ENCODE data around the gene EHD2. TPM values are rescaled to one million over a fixed set of nuclear protein-coding genes. Genes with fewer than 3 reads are reported as not detected.

The EHD2 gene
- total RNA-seq, 4 donors from 2014 or later = 149 to 383 (median 159) TPM

DNA sequence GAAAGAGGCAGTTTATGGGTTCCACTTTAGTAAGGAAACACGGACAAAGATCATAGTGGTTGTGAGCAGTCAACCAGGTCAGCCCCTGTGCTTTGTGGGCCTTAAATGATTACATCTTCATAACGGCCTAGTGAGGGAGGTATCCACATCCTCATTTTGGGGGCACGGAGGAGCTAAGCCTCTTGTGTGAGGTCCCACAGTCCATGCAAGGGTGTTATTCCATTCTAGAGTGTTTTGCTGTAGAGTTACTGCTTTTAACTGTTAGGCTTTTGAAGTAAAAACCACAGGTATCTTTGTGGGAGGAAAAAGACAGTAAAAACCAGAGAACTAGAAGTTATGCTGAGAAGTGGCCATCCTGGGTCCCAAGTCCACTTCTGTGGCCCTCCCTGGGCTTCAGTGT is 36.1 kb downstream of the EHD2 start:
- Histone ChIP-seq H3K27ac (no peak overlapping the region), H3K36me3 (peaks cover 0 to 78% of the 10 kb centered on the region in 2 donors), H3K4me3 (no peak overlapping the region), H3K4me1 (peaks cover 0 to 52% (median 12%) of the 10 kb centered on the region in 3 donors), H3K27me3 (no peaks in the 10 kb centered on the region), H3K9me3 (no peaks in the 10 kb centered on the region)
- WGBS, 2 donors (ENCODE audit: low coverage in 1 of 2) = 72 to 88% methylated on average over 1 to 3 of the region's 3 CpGs
- TF ChIP-seq, protein P1, sequence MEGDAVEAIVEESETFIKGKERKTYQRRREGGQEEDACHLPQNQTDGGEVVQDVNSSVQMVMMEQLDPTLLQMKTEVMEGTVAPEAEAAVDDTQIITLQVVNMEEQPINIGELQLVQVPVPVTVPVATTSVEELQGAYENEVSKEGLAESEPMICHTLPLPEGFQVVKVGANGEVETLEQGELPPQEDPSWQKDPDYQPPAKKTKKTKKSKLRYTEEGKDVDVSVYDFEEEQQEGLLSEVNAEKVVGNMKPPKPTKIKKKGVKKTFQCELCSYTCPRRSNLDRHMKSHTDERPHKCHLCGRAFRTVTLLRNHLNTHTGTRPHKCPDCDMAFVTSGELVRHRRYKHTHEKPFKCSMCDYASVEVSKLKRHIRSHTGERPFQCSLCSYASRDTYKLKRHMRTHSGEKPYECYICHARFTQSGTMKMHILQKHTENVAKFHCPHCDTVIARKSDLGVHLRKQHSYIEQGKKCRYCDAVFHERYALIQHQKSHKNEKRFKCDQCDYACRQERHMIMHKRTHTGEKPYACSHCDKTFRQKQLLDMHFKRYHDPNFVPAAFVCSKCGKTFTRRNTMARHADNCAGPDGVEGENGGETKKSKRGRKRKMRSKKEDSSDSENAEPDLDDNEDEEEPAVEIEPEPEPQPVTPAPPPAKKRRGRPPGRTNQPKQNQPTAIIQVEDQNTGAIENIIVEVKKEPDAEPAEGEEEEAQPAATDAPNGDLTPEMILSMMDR (IDR thresholded peaks at IDR 0.05) = no peak
- TF ChIP-seq EP300 (IDR thresholded peaks at IDR 0.05) (no peak), POLR2A (IDR thresholded peaks at IDR 0.05) (no peak), POLR2AphosphoS5 (IDR thresholded peaks at IDR 0.05) (no peak)
- ATAC-seq = no peak

DNA sequence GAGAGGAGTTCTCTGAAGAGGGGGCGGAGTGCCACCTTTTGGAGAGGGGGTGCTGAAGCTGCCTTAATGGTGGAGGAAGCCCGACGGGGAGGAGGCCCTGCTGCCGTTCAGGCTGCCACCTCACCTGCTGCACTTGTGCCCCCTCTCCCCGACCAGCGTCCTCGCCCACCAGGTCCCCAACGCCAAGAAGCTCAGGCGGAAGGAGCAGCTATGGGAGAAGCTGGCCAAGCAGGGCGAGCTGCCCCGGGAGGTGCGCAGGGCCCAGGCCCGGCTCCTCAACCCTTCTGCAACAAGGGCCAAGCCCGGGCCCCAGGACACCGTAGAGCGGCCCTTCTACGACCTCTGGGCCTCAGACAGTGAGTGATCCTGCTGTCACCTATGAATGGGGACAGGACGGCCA is 37.5 kb downstream of the EHD2 start:
- no peak overlapping the region for H3K4me3 ChIP-seq
- H3K9me3 ChIP-seq = no peaks in the 10 kb centered on the region
- peaks cover 0 to 93% of the 10 kb centered on the region in 2 donors for H3K36me3 ChIP-seq
- ATAC-seq = no peak
- WGBS, 2 donors (ENCODE audit: low coverage in 1 of 2) = no CpG with 5 or more reads among the region's 18 CpGs
- H3K27me3 ChIP-seq = no peaks in the 10 kb centered on the region
- H3K27ac ChIP-seq = no peak overlapping the region
- TF ChIP-seq POLR2A (IDR thresholded peaks at IDR 0.05) (no peak), EP300 (IDR thresholded peaks at IDR 0.05) (no peak), POLR2AphosphoS5 (IDR thresholded peaks at IDR 0.05) (no peak)
- TF ChIP-seq, protein P1 (IDR thresholded peaks at IDR 0.05) = no peak
- peaks cover 0 to 42% (median 12%) of the 10 kb centered on the region in 3 donors for H3K4me1 ChIP-seq

DNA sequence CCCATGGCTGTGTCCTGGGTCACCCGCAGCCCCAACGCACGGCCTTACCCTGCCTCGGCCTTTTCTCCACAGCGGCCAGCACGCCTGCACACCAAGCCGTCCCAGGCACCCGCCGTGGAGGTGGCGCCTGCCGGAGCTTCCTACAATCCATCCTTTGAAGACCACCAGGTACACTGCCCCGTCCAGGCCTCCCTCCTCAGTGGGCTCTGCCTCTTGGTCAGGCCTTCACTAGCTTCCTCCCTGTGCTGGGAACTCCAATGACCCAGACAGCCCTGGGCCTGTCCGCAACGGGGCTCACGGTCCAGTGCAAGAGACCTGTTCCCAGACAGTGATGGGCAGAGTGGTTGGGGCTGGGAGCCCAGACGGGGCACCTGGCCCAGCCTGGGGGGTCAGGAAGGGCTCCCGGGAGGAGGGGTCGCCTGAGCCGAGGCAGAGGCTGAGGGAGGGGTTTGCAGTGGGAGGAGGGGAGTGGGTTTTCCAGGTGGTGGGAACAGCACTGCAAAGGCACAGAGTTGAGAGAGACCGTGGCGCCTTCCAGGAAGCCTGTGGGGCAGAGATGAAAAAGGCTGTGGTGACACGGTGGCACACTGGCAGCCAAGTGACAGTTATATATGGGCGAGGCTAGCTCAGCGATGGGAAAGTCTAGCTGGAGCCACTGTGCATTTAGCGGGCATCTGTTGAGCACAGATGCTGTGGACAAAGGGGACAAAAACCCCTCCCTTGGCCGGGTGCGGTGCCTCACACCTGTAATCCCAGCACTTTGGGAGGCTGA is 39.4 kb downstream of the EHD2 start:
- H3K4me3 ChIP-seq = no peak overlapping the region
- WGBS, 2 donors (ENCODE audit: low coverage in 1 of 2) = 86 to 89% methylated on average over 5 to 6 of the region's 27 CpGs
- H3K36me3 ChIP-seq = peaks cover 0 to 100% of the 10 kb centered on the region in 2 donors

DNA sequence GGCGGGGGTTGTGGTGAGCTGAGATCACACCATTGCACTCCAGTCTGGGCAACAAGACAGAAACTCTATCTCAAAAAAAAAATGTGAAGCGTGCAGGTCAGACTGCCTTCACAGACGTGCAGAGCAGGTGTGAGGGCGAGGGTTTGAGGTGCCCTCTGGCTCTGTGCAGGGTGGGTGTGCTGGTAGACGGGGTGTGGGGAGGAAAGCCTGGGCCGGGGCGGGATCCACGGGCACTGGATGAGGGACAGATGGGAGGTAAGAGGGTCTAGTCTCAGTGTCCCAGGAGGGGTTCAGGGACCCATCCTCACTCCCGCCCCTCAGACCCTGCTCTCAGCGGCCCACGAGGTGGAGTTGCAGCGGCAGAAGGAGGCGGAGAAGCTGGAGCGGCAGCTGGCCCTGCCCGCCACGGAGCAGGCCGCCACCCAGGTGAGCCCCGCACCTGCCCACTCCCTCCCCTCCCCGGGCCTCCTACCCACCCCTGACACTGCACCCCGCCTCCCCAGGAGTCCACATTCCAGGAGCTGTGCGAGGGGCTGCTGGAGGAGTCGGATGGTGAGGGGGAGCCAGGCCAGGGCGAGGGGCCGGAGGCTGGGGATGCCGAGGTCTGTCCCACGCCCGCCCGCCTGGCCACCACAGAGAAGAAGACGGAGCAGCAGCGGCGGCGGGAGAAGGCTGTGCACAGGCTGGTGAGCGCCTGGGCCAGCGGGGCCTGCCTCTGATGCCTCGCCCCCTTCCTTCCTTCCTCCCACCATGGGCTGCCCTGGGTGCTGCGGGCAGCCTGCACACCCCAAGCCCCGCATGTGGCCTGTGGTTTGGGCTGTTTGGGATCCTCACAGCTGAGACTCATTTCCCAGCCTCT is 41.2 kb downstream of the EHD2 start:
- H3K9me3 ChIP-seq = no peaks in the 10 kb centered on the region
- no peak overlapping the region for H3K27ac ChIP-seq
- H3K27me3 ChIP-seq = no peaks in the 10 kb centered on the region
- H3K4me3 ChIP-seq = no peak overlapping the region
- ATAC-seq = no peak
- WGBS, 2 donors (ENCODE audit: low coverage in 1 of 2) = 67 to 88% methylated on average over 1 to 3 of the region's 37 CpGs
- peaks cover 0 to 7% (median 0%) of the 10 kb centered on the region in 3 donors for H3K4me1 ChIP-seq
- no peak for TF ChIP-seq EP300 (IDR thresholded peaks at IDR 0.05)
- TF ChIP-seq POLR2A (IDR thresholded peaks at IDR 0.05) = no peak
- H3K36me3 ChIP-seq = peaks cover 0 to 100% of the 10 kb centered on the region in 2 donors

More for the DNA sequence above, 39.4 kb downstream of the EHD2 start:
- ATAC-seq = no peak
- Histone ChIP-seq H3K9me3 (no peaks in the 10 kb centered on the region), H3K4me1 (peaks cover 0 to 25% (median 0%) of the 10 kb centered on the region in 3 donors), H3K27me3 (no peaks in the 10 kb centered on the region), H3K27ac (no peak overlapping the region)
- no peak for TF ChIP-seq POLR2AphosphoS5 (IDR thresholded peaks at IDR 0.05)
- no peak for TF ChIP-seq EP300 (IDR thresholded peaks at IDR 0.05)
- no peak for TF ChIP-seq POLR2A (IDR thresholded peaks at IDR 0.05)
- TF ChIP-seq, protein P1 (IDR thresholded peaks at IDR 0.05) = no peak

DNA sequence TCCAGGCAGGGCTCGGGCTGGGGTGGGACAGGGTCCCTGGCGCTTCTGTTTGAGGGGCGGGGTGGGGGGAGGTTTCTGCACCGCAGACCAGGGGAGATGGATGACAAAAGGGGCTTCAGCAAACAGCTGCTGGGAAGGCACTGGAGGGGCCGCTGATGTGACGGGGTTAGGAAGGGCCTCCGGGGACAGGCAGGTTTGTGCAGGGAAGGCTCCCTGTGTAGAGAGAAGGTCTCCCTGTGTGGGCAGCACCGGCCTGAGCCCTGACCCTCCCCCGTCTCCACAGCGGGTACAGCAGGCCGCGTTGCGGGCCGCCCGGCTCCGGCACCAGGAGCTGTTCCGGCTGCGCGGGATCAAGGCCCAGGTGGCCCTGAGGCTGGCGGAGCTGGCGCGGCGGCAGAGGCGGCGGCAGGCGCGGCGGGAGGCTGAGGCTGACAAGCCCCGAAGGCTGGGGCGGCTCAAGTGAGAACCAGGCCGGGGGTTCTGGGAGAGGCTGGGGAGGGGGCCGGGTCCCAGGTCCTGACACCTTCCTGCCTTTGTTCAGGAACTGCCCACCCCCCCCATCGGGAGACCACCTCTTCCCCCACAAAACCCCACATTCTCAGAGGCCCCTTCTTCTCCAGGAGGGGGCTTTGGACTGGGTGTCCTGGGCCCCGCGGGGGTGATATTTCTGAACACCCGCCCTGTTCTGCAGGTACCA is 42.0 kb downstream of the EHD2 start:
- H3K9me3 ChIP-seq = no peaks in the 10 kb centered on the region
- no peak for TF ChIP-seq POLR2AphosphoS5 (IDR thresholded peaks at IDR 0.05)
- TF ChIP-seq POLR2A (IDR thresholded peaks at IDR 0.05) = no peak
- TF ChIP-seq EP300 (IDR thresholded peaks at IDR 0.05) = no peak
- TF ChIP-seq, protein P1 (IDR thresholded peaks at IDR 0.05) = no peak
- no peak for ATAC-seq
- H3K27ac ChIP-seq = no peak overlapping the region
- H3K4me1 ChIP-seq = no peaks in the 10 kb centered on the region
- H3K27me3 ChIP-seq = no peaks in the 10 kb centered on the region
- H3K36me3 ChIP-seq = peaks cover 0 to 100% of the 10 kb centered on the region in 2 donors
- WGBS, 2 donors (ENCODE audit: low coverage in 1 of 2) = 90% methylated on average over 20 of the region's 36 CpGs; no CpG with 5 or more reads in 1 of the 2 donors
- no peak overlapping the region for H3K4me3 ChIP-seq

All from gastroesophageal sphincter (tissue), 4 donors.